Spleen (tissue), 11 donors: ENCODE measurements around the gene ZNF148. TPM values are rescaled to one million over a fixed set of nuclear protein-coding genes. Genes with fewer than 3 reads are reported as not detected.

Experiments used
- DNase-seq: peaks from one replicate; pipeline ENCODE4 v3.0.0-alpha.2; 2020
- H3K27ac ChIP-seq, 8 donors: fragments of 200-600 bp; sonication (generic) in 7 of 8; 1 replicate in 4 of 8; 2 replicates in 4 of 8; pipeline versions ENCODE4 v1.5.0 to v1.8.0; 2016 to 2021; ENCODE audit warnings: inconsistent platforms in 4 of 8, mild to moderate bottlenecking in 4 of 8, moderate library complexity in 1 of 8
- H3K27me3 ChIP-seq, 7 donors: fragments of 200-600 bp; sonication (generic) in 6 of 7; replicated peaks in 1 of 7; 1 replicate in 4 of 7; 2 replicates in 3 of 7; pipeline versions ENCODE4 v1.5.0 to v1.8.0; 2016 to 2021; ENCODE audit warnings: inconsistent platforms in 3 of 7, mild to moderate bottlenecking in 1 of 7
- H3K36me3 ChIP-seq, 6 donors: fragments of 200-600 bp; sonication (generic) in 5 of 6; 1 replicate in 4 of 6; 2 replicates in 2 of 6; pipeline versions ENCODE4 v1.5.0 to v1.8.0; 2016 to 2021; ENCODE audit warnings: inconsistent platforms in 2 of 6
- H3K4me1 ChIP-seq, 6 donors: fragments of 200-600 bp; sonication (generic) in 5 of 6; 1 replicate in 3 of 6; 2 replicates in 3 of 6; pipeline versions ENCODE4 v1.5.0 to v1.8.0; 2016 to 2021; ENCODE audit warnings: inconsistent platforms in 3 of 6
- H3K4me3 ChIP-seq, 8 donors: fragments of 200-600 bp; sonication (generic) in 7 of 8; 1 replicate in 4 of 8; 2 replicates in 4 of 8; pipeline versions ENCODE4 v1.5.0 to v1.8.0; 2016 to 2021; ENCODE audit warnings: inconsistent platforms in 4 of 8, mild to moderate bottlenecking in 4 of 8, moderate library complexity in 2 of 8
- H3K9me3 ChIP-seq, 8 donors: fragments of 200-600 bp; sonication (generic) in 7 of 8; 1 replicate in 4 of 8; 2 replicates in 4 of 8; pipeline versions ENCODE4 v1.5.0 to v1.8.0; 2016 to 2021; ENCODE audit warnings: inconsistent platforms in 4 of 8
- CTCF ChIP-seq, 11 experiments: fragments of 200-600 bp in 7 of 11; fragments of 450-650 bp in 4 of 11; sonication (generic) in 4 of 11; IDR thresholded peaks in 8 of 11; conservative IDR thresholded peaks in 3 of 11; 1 replicate in 7 of 11; 2 replicates in 4 of 11; pipeline versions ENCODE4 v1.4.0 to v1.8.0; 2016 to 2021; ENCODE audit warnings: antibody characterized with exemption in 11 of 11, inconsistent platforms in 4 of 11, mild to moderate bottlenecking in 1 of 11
- POLR2A ChIP-seq, 3 donors: fragments of 450-650 bp; IDR thresholded peaks; one replicate each; pipeline ENCODE4 v1.5.1; 2017; ENCODE audit warnings: antibody characterized with exemption in 3 of 3, mild to moderate bottlenecking in 1 of 3
- POLR2AphosphoS5 ChIP-seq, 3 donors: sonication (generic); formaldehyde crosslinking; IDR thresholded peaks; one replicate each; pipeline ENCODE4 v1.5.1; 2017; ENCODE audit warnings: antibody characterized with exemption in 3 of 3
- WGBS, 5 donors: extraction: QIAGEN DNeasy Blood & Tissue Kit in 3 of 5; methylation state at CpG; one replicate each; pipeline versions ENCODE4 v1.1.5 to v1.1.7; 2013 to 2018; 5-methylcytosine and 5-hydroxymethylcytosine counted together
- intact Hi-C: fragments of 100-400 bp; cut with DNase I; formaldehyde crosslinking; loops from one replicate; pipeline ENCODE4 v1.15.0; 2023; ENCODE audit warnings: low total_unique reads
- polyA plus RNA-seq, 3 donors: library from polyadenylated mRNA; stranded (reverse); fragments of 200-250 nt; gene quantifications; one replicate each; pipeline ENCODE4 v1.2.1, GENCODE V29; 2013
- total RNA-seq, 7 donors: library from RNA; depleted of rRNA in 3 of 7; stranded (reverse); fragments of >200 nt in 3 of 7; fragmentation: NEBNext Ultra II Directional in 4 of 7; extraction: Animal tissue kit (Norgen Biotek cat#: 25700) in 4 of 7; gene quantifications; one replicate each; pipeline versions ENCODE4 v1.1.0 to v1.2.1, GENCODE V29; 2016 to 2021
- donor health status: healthy with polysubstance abuse.
- donor health status: DM: no; HTN: no; CAD: no; lungs with moderate emphysema.
- donor health status: DM: no; HTN: no; CAD: no.
- donor health status: Bipolar disorder and iron deficiency.
- donor health status: healthy.
- donor health status: DM: no; HTN: no; CAD: no.
- donor health status: DM: yes; HTN: yes; CAD: no.

Gene ZNF148
- total and polyA plus RNA-seq, 10 donors: 4.1 to 66.0 (median 39.0) TPM

GRCh38 chr3:125402639-125403038 lies 27.5 kb upstream of the ZNF148 start:
- intact Hi-C loops: no loop called here
- TF ChIP-seq POLR2A (IDR thresholded peaks at IDR 0.05): no peak
- no peak for TF ChIP-seq CTCF (IDR thresholded peaks at IDR 0.05 in 8 of 11, conservative IDR thresholded peaks at IDR 0.05 in 3 of 11)
- TF ChIP-seq POLR2AphosphoS5 (IDR thresholded peaks at IDR 0.05): no peak
- no peak overlapping the region for H3K4me3 ChIP-seq
- no peak for DNase-seq
- peaks cover 0 to 12% (median 0%) of the 10 kb centered on the region in 8 donors for H3K9me3 ChIP-seq
- peaks cover 0 to 4% (median 0%) of the 10 kb centered on the region in 7 donors for H3K27me3 ChIP-seq
- no peaks in the 10 kb centered on the region for H3K4me1 ChIP-seq
- 81 to 94% (median 86%) methylated on average over 2 of the region's 2 CpGs for WGBS, 5 donors
- no peak overlapping the region for H3K27ac ChIP-seq
- no peaks in the 10 kb centered on the region for H3K36me3 ChIP-seq

GRCh38 chr3:125401402-125401801 lies 26.3 kb upstream of the ZNF148 start:
- no peak for TF ChIP-seq POLR2A (IDR thresholded peaks at IDR 0.05)
- peaks cover 0 to 1% (median 0%) of the 10 kb centered on the region in 7 donors for H3K27me3 ChIP-seq
- peaks cover 0 to 12% (median 0%) of the 10 kb centered on the region in 8 donors for H3K9me3 ChIP-seq
- H3K27ac ChIP-seq: no peak overlapping the region
- no peak overlapping the region for H3K4me3 ChIP-seq
- H3K36me3 ChIP-seq: no peaks in the 10 kb centered on the region
- no peaks in the 10 kb centered on the region for H3K4me1 ChIP-seq
- 64 to 90% (median 82%) methylated on average over 1 of the region's 1 CpG for WGBS, 5 donors
- DNase-seq: no peak
- intact Hi-C loops: no loop called here

- DNase-seq: no peak
- Histone ChIP-seq H3K4me3 (no peak overlapping the region), H3K9me3 (no peaks in the 10 kb centered on the region), H3K27me3 (no peaks in the 10 kb centered on the region), H3K36me3 (no peaks in the 10 kb centered on the region), H3K4me1 (no peaks in the 10 kb centered on the region), H3K27ac (no peak overlapping the region)
- no peak for TF ChIP-seq CTCF (IDR thresholded peaks at IDR 0.05 in 8 of 11, conservative IDR thresholded peaks at IDR 0.05 in 3 of 11)
- intact Hi-C loops: no loop called here
- 35 to 83% (median 37%) methylated on average over 1 of the region's 1 CpG for WGBS, 5 donors
Observed at GRCh38 chr3:125398952-125399351, 23.8 kb upstream of the ZNF148 start.

GRCh38 chr3:125395091-125395490 lies 20.0 kb upstream of the ZNF148 start:
- Histone ChIP-seq H3K4me1 (no peaks in the 10 kb centered on the region), H3K4me3 (no peak overlapping the region), H3K36me3 (no peaks in the 10 kb centered on the region), H3K27ac (no peak overlapping the region), H3K9me3 (no peaks in the 10 kb centered on the region), H3K27me3 (no peaks in the 10 kb centered on the region)
- WGBS, 5 donors: 88 to 96% (median 94%) methylated on average over 2 of the region's 2 CpGs
- no peak for TF ChIP-seq POLR2AphosphoS5 (IDR thresholded peaks at IDR 0.05)
- TF ChIP-seq POLR2A (IDR thresholded peaks at IDR 0.05): no peak
- no peak for TF ChIP-seq CTCF (IDR thresholded peaks at IDR 0.05 in 8 of 11, conservative IDR thresholded peaks at IDR 0.05 in 3 of 11)
- no peak for DNase-seq
- intact Hi-C loops: no loop called here

GRCh38 chr3:125394406-125394805 lies 19.3 kb upstream of the ZNF148 start:
- Histone ChIP-seq H3K27ac (no peak overlapping the region), H3K4me1 (no peaks in the 10 kb centered on the region), H3K9me3 (no peaks in the 10 kb centered on the region), H3K4me3 (no peak overlapping the region), H3K36me3 (no peaks in the 10 kb centered on the region), H3K27me3 (no peaks in the 10 kb centered on the region)
- 85 to 94% (median 88%) methylated on average over 3 of the region's 3 CpGs for WGBS, 5 donors
- DNase-seq: no peak
- no peak for TF ChIP-seq POLR2A (IDR thresholded peaks at IDR 0.05)
- TF ChIP-seq CTCF (IDR thresholded peaks at IDR 0.05 in 8 of 11, conservative IDR thresholded peaks at IDR 0.05 in 3 of 11): no peak
- no peak for TF ChIP-seq POLR2AphosphoS5 (IDR thresholded peaks at IDR 0.05)
- intact Hi-C loops: no loop called here
